ENCODE measurements around the gene ST8SIA1. TPM values are rescaled to one million over a fixed set of nuclear protein-coding genes. Genes with fewer than 3 reads are reported as not detected.

The ST8SIA1 gene
- total and polyA plus RNA-seq, 2 of the 8 experiments (the other 6 are each of a cell fraction or from before 2014, with no cell fraction given), result 1.9 to 4.4 TPM

DNA sequence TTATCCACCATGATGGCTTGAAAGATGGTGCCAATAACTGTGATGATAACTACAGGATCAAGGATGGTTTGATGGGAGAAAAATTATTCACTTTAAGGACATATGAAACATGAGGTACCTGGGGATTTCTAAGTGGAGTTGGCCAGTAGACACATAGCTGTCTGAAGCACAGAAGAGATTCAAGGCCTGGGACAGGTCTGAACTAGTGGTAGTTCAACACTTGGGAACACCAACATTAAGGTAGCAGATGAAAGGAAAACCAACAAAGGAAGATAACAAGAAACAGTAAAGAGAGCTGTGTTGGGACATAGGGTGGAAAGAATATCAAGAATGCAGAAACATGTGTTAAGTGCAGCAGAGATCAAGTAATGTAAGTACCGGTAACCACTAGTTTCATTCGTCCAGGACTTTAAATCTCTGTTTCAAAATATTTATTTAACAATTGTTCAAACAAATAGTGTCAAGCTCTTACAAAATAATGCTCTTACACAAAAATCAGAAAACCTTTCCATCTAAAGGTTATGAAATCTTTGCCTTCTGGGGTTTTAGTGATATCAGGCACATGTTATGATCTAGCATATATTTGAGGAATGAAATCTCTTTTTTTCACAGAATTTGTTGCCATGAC is 104.7 kb downstream of the ST8SIA1 start:
- no peaks in the 10 kb centered on the region for H3K27me3 ChIP-seq (replicated peaks in 1 of 4; ENCODE audit: control insufficient read depth in 3 of 4, extremely low read depth in 1 of 4, insufficient read depth in 3 of 4, low read length in 3 of 4)
- TF ChIP-seq GABPA (IDR thresholded peaks at IDR 0.05; ENCODE audit: borderline replicate concordance, insufficient read depth, low read length) (no peak), CTBP2 (IDR thresholded peaks at IDR 0.05; ENCODE audit: borderline replicate concordance, insufficient read depth, insufficient read length, low read length) (no peak), CEBPB (IDR thresholded peaks at IDR 0.05; ENCODE audit: low read depth, low read length) (no peak), CHD1 (IDR thresholded peaks at IDR 0.05; ENCODE audit: low read depth, low read length) (no peak), RAD21 (IDR thresholded peaks at IDR 0.05 in 1 of 2, conservative IDR thresholded peaks at IDR 0.05 in 1 of 2; ENCODE audit: low read depth in 2 of 2, low read length in 2 of 2) (no peak)
- H2BK12ac ChIP-seq (ENCODE audit: low read depth, low read length), result no peak overlapping the region
- H2BK5ac ChIP-seq (ENCODE audit: low read depth, low read length), result no peak overlapping the region
- no peaks in the 10 kb centered on the region for H4K20me1 ChIP-seq (replicated peaks in 1 of 2; ENCODE audit: control insufficient read depth in 1 of 2, insufficient read depth in 2 of 2, low read length in 2 of 2)
- no peak overlapping the region for H3K4ac ChIP-seq (replicated peaks; ENCODE audit: insufficient read length, low read depth, low read length)
- H2BK15ac ChIP-seq (ENCODE audit: low read length), result no peak overlapping the region
- H3K23me2 ChIP-seq (ENCODE audit: low read depth, low read length), result no peaks in the 10 kb centered on the region
- no peak overlapping the region for H3K4me3 ChIP-seq (ENCODE audit: extremely low read depth in 1 of 4, insufficient read depth in 2 of 4, low read depth in 3 of 4, low read length in 4 of 4)
- no peaks in the 10 kb centered on the region for H3K36me3 ChIP-seq (ENCODE audit: control insufficient read depth in 2 of 4, insufficient read depth in 4 of 4, low read length in 3 of 4)
- H3K14ac ChIP-seq (ENCODE audit: insufficient read length), result no peak overlapping the region
- H3K9me3 ChIP-seq (ENCODE audit: insufficient read depth in 2 of 2, low read depth in 1 of 2, low read length in 1 of 2), result no peaks in the 10 kb centered on the region
- no peak overlapping the region for H4K5ac ChIP-seq (ENCODE audit: insufficient read length, low read depth, low read length)
- WGBS, 2 experiments (ENCODE audit: extremely low coverage in 1 of 2, insufficient coverage in 1 of 2, insufficient read length in 1 of 2, insufficient replicate concordance in 2 of 2, low coverage in 1 of 2, low lambda C conversion rate in 2 of 2, missing lambda C conversion rate in 1 of 2), result 95% methylated on average over 2 of the region's 2 CpGs; no CpG with 5 or more reads in 1 of the 2 experiments
- ChIA-PET POLR2A (ENCODE audit: partially characterized antibody) (no interaction called here), CTCF (ENCODE audit: partially characterized antibody) (interaction anchor here (0.6 to 2.9 kb wide), 2 partner anchors 23 to 106 kb away, joined by 3 to 11 read pairs; no protein-coding TSS in a partner anchor)
- H3K79me1 ChIP-seq (ENCODE audit: low read depth, low read length), result no peaks in the 10 kb centered on the region
- H3K56ac ChIP-seq (replicated peaks; ENCODE audit: insufficient read length, low read depth, low read length), result no peak overlapping the region
- H4K91ac ChIP-seq (replicated peaks; ENCODE audit: insufficient read length, low read length), result no peak overlapping the region
- peaks cover 0 to 6% (median 3%) of the 10 kb centered on the region in 4 experiments; a peak in 4 of 7 replicates for H3K4me1 ChIP-seq (replicated peaks in 1 of 4; ENCODE audit: control insufficient read depth in 3 of 4, insufficient read depth in 4 of 4, low read length in 3 of 4)
- no peak overlapping the region for H3K23ac ChIP-seq (ENCODE audit: insufficient read length)
- no peak overlapping the region for H3K18ac ChIP-seq (ENCODE audit: extremely low read depth, low read length)
- no peak overlapping the region for H3K27ac ChIP-seq (ENCODE audit: low read depth, low read length)
- H3K79me2 ChIP-seq (ENCODE audit: control insufficient read depth in 1 of 2, insufficient read depth in 2 of 2, low read length in 2 of 2), result no peaks in the 10 kb centered on the region
- no peak for FAIRE-seq
- H2AFZ ChIP-seq (ENCODE audit: low read length), result no peak overlapping the region
- no peak overlapping the region for H2BK20ac ChIP-seq (ENCODE audit: low read length)
- no peak overlapping the region for H2BK120ac ChIP-seq (replicated peaks; ENCODE audit: low read depth, low read length)
- H3K9ac ChIP-seq (replicated peaks in 1 of 4; ENCODE audit: extremely low read depth in 1 of 4, low read depth in 3 of 4, low read length in 3 of 4), result no peak overlapping the region
- H3K4me2 ChIP-seq (ENCODE audit: insufficient read depth in 1 of 2, low read depth in 2 of 2, low read length in 2 of 2), result no peak overlapping the region
- DNase-seq (ENCODE audit: low read depth in 1 of 2, low spot score in 2 of 2), result no peak
- H4K8ac ChIP-seq (ENCODE audit: extremely low read depth, insufficient read depth, low read length), result no peak overlapping the region
- H2AK5ac ChIP-seq (ENCODE audit: low read depth, low read length), result no peak overlapping the region
